NCI-H2029 (cell line): ENCODE data around the gene PDXP.
"Not testable (repeated sequence)": the region's sequence is repeated elsewhere in the genome, so short reads cannot be mapped to it uniquely, and the experiment has no call there.

Source experiments
- DNase-seq: peaks from one replicate; lab custom pipeline; 2025; lab: John Stamatoyannopoulos, UW

PDXP gene

GRCh38 chr22:37658133-37659065 is at the start of gene PDXP:
Gene PDXP (plus strand): TSS chr22:37658723. CDS start chr22:37658783, 60 bp downstream.
- DNase-seq: peak; percentile 99

GRCh38 chr22:37609240-37610152 is 49.0 kb upstream of the PDXP start:
- DNase-seq: no peak

GRCh38 chr22:37610153-37610475 is 48.4 kb upstream of the PDXP start:
- DNase-seq: not testable (repeated sequence)

- DNase-seq: no peak
These were observed 47.9 kb upstream of the PDXP start for GRCh38 chr22:37610480-37611129.

GRCh38 chr22:37611207-37611606 is 47.3 kb upstream of the PDXP start:
- no peak for DNase-seq

- DNase-seq: no peak
These were observed 42.1 kb upstream of the PDXP start for GRCh38 chr22:37616201-37617083.

GRCh38 chr22:37617431-37617830 is 41.1 kb upstream of the PDXP start:
- no peak for DNase-seq

GRCh38 chr22:37618072-37618656 is 40.4 kb upstream of the PDXP start:
- no peak for DNase-seq

- DNase-seq: no peak
These were observed 39.8 kb upstream of the PDXP start for GRCh38 chr22:37618674-37619073.

GRCh38 chr22:37619991-37620390 is 38.5 kb upstream of the PDXP start:
- DNase-seq: no peak

GRCh38 chr22:37621352-37621860 is 37.1 kb upstream of the PDXP start:
- DNase-seq: no peak

GRCh38 chr22:37623075-37624016 is 35.2 kb upstream of the PDXP start:
- DNase-seq: peak; percentile 24

- DNase-seq: no peak
These were observed 34.5 kb upstream of the PDXP start for GRCh38 chr22:37624017-37624365.

- no peak for DNase-seq
These were observed 33.6 kb upstream of the PDXP start for GRCh38 chr22:37624876-37625275.

GRCh38 chr22:37625737-37626136 is 32.8 kb upstream of the PDXP start:
- DNase-seq: no peak

- DNase-seq: no peak
These were observed 32.4 kb upstream of the PDXP start for GRCh38 chr22:37626144-37626543.

- no peak for DNase-seq
These were observed 31.9 kb upstream of the PDXP start for GRCh38 chr22:37626556-37627075.

- no peak for DNase-seq
These were observed 31.4 kb upstream of the PDXP start for GRCh38 chr22:37627121-37627520.

GRCh38 chr22:37627545-37627944 is 31.0 kb upstream of the PDXP start:
- no peak for DNase-seq
